ENCODE measurements around the gene ADTRP.

The ADTRP gene

GRCh38 chr6:11795403-11795802 is 16.8 kb upstream of the ADTRP start:
- no peak for DNase-seq (ENCODE audit: low read depth)
- TF ChIP-seq CTCF (conservative IDR thresholded peaks at IDR 0.05; ENCODE audit: low read depth, low read length) = no peak
- H3K4me3 ChIP-seq (ENCODE audit: low read length) = no peak overlapping the region

DNA sequence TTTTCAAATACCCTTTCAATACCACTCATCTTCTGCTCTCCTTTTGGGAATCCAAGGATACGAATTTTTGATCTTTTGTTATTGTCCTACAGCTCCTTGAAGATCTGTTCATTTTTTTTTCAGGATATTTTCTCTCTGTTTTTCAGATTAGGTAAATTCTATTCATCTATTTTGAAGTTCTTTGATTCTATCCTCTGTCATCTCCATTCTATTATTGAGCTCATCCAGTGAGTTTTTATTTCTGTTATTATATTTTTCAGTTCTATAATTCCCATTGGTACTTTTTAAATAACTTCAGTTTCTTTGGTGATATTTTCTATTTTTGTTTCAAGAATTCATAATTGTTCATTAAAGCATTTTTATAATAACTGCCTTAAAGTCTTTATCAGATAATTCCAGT is 14.7 kb upstream of the ADTRP start:
- H3K4me3 ChIP-seq (ENCODE audit: low read length) = no peak overlapping the region
- no peak for TF ChIP-seq CTCF (conservative IDR thresholded peaks at IDR 0.05; ENCODE audit: low read depth, low read length)

GRCh38 chr6:11791354-11792107 is 12.9 kb upstream of the ADTRP start:
- TF ChIP-seq CTCF (conservative IDR thresholded peaks at IDR 0.05; ENCODE audit: low read depth, low read length) = no peak
- DNase-seq (ENCODE audit: low read depth) = no peak

More for the DNA sequence above, 14.7 kb upstream of the ADTRP start:
- DNase-seq (ENCODE audit: low read depth) = no peak

GRCh38 chr6:11789744-11790143 is 11.1 kb upstream of the ADTRP start:
- no peak for DNase-seq (ENCODE audit: low read depth)
- TF ChIP-seq CTCF (conservative IDR thresholded peaks at IDR 0.05; ENCODE audit: low read depth, low read length) = no peak
- H3K4me3 ChIP-seq (ENCODE audit: low read length) = no peak overlapping the region

More at GRCh38 chr6:11791354-11792107, 12.9 kb upstream of the ADTRP start:
- no peak overlapping the region for H3K4me3 ChIP-seq (ENCODE audit: low read length)

DNA sequence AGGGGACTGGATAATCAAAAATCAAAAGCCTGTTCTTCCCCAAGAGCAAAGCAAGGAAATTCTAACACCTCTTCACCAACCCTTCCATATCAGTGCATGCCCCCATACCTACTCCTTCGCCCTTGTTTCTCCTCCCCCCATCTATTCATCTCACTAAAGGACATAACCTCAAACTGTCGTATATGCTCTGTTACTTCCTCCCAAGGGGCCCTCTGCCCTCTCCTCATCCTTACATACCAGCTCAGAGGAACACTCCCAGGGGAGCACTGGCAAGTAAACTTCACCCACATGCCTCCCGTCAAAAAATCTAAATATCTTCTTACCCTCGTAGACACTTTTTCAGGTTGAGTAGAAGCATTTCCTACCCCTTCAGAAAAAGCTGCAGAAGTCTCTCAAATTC is 9.4 kb upstream of the ADTRP start:
- no peak for TF ChIP-seq CTCF (conservative IDR thresholded peaks at IDR 0.05; ENCODE audit: low read depth, low read length)
- DNase-seq (ENCODE audit: low read depth) = no peak

DNA sequence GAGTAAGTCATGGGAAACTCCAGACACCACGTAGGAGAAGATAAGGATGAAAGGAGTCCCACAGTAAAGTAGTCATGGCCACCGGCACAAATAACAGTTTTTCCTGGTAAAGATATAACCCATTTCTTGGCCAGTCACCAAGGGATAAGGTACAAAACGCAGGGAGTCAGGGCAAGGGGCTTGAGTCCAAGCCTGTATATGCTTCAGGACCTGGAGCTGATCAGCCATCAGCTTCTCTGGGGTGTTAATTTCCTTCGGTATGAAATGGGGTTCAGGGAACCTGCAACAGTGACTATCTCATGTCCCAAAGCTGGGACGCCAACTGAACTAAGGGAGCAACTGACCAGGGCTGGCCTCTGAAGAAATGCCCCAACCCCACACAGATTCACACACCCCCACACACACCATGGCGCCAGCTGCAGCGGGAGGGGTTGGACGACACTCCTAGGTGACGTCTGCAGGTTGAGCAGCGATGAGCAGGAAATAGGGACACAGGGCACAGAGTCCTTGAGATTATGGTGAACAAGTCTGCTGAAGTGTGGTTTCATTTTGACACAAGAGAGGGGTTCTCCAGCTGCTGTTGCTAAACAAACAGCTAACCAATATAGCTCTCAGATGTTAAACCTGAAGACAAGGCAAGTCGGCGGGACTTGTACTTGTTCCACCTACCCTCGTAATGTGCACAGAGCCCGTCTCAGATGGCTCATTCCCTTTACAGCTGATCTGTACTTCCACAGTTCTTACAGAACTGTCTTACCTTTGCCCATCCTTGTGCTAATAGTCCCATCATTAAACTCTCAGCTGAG is 7.4 kb upstream of the ADTRP start:
- H3K4me3 ChIP-seq (ENCODE audit: low read length) = no peak overlapping the region
- TF ChIP-seq CTCF (conservative IDR thresholded peaks at IDR 0.05; ENCODE audit: low read depth, low read length) = no peak
- DNase-seq (ENCODE audit: low read depth) = no peak

More for the DNA sequence above, 9.4 kb upstream of the ADTRP start:
- H3K4me3 ChIP-seq (ENCODE audit: low read length) = no peak overlapping the region

All from retinal pigment epithelial cell (primary cell).